ENCODE measurements around the gene EXOC4. TPM values are rescaled to one million over a fixed set of nuclear protein-coding genes. Genes with fewer than 3 reads are reported as not detected.

The EXOC4 gene
- total and polyA plus RNA-seq, 2 of the 8 experiments (the other 6 are each of a cell fraction or from before 2014, with no cell fraction given): 27.0 to 67.3 TPM

- TF ChIP-seq CHD7 (IDR thresholded peaks at IDR 0.05; ENCODE audit: insufficient replicate concordance, low read length) (no peak), RAD21 (IDR thresholded peaks at IDR 0.05 in 1 of 2, conservative IDR thresholded peaks at IDR 0.05 in 1 of 2; ENCODE audit: low read depth in 2 of 2, low read length in 2 of 2) (no peak), MAFK (IDR thresholded peaks at IDR 0.05; ENCODE audit: low read depth, low read length) (no peak)
Observed at GRCh38 chr7:134083766-134084487, 831.0 kb downstream of the EXOC4 start (continued).
